ENCODE results near the gene CHGA.

- TF ChIP-seq USF2 (CRISPR knock-in tag; IDR thresholded peaks at IDR 0.05) (no peak), MXD4 (CRISPR knock-in tag; IDR thresholded peaks at IDR 0.05; ENCODE audit: borderline replicate concordance) (no peak), CREB1 (CRISPR knock-in tag; IDR thresholded peaks at IDR 0.05) (no peak), IRF2 (CRISPR knock-in tag; IDR thresholded peaks at IDR 0.05; ENCODE audit: borderline replicate concordance, low read depth) (no peak), TCF7 (CRISPR knock-in tag; IDR thresholded peaks at IDR 0.05; ENCODE audit: low read depth) (no peak), ZNF263 (CRISPR knock-in tag; IDR thresholded peaks at IDR 0.05; ENCODE audit: low read depth) (no peak), ZNF121 (CRISPR knock-in tag; IDR thresholded peaks at IDR 0.05) (no peak), ETV6 (CRISPR knock-in tag; IDR thresholded peaks at IDR 0.05) (no peak), TEAD4 (CRISPR knock-in tag; IDR thresholded peaks at IDR 0.05) (no peak)
- TF ChIP-seq, protein P1, sequence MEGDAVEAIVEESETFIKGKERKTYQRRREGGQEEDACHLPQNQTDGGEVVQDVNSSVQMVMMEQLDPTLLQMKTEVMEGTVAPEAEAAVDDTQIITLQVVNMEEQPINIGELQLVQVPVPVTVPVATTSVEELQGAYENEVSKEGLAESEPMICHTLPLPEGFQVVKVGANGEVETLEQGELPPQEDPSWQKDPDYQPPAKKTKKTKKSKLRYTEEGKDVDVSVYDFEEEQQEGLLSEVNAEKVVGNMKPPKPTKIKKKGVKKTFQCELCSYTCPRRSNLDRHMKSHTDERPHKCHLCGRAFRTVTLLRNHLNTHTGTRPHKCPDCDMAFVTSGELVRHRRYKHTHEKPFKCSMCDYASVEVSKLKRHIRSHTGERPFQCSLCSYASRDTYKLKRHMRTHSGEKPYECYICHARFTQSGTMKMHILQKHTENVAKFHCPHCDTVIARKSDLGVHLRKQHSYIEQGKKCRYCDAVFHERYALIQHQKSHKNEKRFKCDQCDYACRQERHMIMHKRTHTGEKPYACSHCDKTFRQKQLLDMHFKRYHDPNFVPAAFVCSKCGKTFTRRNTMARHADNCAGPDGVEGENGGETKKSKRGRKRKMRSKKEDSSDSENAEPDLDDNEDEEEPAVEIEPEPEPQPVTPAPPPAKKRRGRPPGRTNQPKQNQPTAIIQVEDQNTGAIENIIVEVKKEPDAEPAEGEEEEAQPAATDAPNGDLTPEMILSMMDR (IDR thresholded peaks at IDR 0.05) = no peak
- TF ChIP-seq, protein P2, sequence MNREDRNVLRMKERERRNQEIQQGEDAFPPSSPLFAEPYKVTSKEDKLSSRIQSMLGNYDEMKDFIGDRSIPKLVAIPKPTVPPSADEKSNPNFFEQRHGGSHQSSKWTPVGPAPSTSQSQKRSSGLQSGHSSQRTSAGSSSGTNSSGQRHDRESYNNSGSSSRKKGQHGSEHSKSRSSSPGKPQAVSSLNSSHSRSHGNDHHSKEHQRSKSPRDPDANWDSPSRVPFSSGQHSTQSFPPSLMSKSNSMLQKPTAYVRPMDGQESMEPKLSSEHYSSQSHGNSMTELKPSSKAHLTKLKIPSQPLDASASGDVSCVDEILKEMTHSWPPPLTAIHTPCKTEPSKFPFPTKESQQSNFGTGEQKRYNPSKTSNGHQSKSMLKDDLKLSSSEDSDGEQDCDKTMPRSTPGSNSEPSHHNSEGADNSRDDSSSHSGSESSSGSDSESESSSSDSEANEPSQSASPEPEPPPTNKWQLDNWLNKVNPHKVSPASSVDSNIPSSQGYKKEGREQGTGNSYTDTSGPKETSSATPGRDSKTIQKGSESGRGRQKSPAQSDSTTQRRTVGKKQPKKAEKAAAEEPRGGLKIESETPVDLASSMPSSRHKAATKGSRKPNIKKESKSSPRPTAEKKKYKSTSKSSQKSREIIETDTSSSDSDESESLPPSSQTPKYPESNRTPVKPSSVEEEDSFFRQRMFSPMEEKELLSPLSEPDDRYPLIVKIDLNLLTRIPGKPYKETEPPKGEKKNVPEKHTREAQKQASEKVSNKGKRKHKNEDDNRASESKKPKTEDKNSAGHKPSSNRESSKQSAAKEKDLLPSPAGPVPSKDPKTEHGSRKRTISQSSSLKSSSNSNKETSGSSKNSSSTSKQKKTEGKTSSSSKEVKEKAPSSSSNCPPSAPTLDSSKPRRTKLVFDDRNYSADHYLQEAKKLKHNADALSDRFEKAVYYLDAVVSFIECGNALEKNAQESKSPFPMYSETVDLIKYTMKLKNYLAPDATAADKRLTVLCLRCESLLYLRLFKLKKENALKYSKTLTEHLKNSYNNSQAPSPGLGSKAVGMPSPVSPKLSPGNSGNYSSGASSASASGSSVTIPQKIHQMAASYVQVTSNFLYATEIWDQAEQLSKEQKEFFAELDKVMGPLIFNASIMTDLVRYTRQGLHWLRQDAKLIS (CRISPR knock-in tag; IDR thresholded peaks at IDR 0.05; ENCODE audit: borderline replicate concordance) = no peak
- TF ChIP-seq, protein P3, sequence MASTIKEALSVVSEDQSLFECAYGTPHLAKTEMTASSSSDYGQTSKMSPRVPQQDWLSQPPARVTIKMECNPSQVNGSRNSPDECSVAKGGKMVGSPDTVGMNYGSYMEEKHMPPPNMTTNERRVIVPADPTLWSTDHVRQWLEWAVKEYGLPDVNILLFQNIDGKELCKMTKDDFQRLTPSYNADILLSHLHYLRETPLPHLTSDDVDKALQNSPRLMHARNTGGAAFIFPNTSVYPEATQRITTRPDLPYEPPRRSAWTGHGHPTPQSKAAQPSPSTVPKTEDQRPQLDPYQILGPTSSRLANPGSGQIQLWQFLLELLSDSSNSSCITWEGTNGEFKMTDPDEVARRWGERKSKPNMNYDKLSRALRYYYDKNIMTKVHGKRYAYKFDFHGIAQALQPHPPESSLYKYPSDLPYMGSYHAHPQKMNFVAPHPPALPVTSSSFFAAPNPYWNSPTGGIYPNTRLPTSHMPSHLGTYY (CRISPR knock-in tag; IDR thresholded peaks at IDR 0.05) = no peak
- TF ChIP-seq, protein P4, sequence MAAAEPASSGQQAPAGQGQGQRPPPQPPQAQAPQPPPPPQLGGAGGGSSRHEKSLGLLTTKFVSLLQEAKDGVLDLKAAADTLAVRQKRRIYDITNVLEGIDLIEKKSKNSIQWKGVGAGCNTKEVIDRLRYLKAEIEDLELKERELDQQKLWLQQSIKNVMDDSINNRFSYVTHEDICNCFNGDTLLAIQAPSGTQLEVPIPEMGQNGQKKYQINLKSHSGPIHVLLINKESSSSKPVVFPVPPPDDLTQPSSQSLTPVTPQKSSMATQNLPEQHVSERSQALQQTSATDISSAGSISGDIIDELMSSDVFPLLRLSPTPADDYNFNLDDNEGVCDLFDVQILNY (CRISPR knock-in tag; IDR thresholded peaks at IDR 0.05) = no peak
- TF ChIP-seq, protein P5, sequence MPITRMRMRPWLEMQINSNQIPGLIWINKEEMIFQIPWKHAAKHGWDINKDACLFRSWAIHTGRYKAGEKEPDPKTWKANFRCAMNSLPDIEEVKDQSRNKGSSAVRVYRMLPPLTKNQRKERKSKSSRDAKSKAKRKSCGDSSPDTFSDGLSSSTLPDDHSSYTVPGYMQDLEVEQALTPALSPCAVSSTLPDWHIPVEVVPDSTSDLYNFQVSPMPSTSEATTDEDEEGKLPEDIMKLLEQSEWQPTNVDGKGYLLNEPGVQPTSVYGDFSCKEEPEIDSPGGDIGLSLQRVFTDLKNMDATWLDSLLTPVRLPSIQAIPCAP (CRISPR knock-in tag; IDR thresholded peaks at IDR 0.05) = no peak
Measured at GRCh38 chr14:92934196-92935085, 11.5 kb downstream of the CHGA start.
